Renal cortex interstitium (tissue), 11 donors: ENCODE measurements around the gene MTHFD2L. TPM values are rescaled to one million over a fixed set of nuclear protein-coding genes. Genes with fewer than 3 reads are reported as not detected.
"Not testable (repeated sequence)": the region's sequence is repeated elsewhere in the genome, so short reads cannot be mapped to it uniquely, and the experiment has no call there.

ENCODE experiments used
- DNase-seq, 11 donors: peaks; one replicate each; pipeline ENCODE4 v3.0.0-alpha.2; 2013; ENCODE audit warnings: low read depth in 9 of 11, low spot score in 4 of 11; ENCODE audit errors: extremely low read depth in 1 of 11
- polyA plus RNA-seq, 3 donors: library from polyadenylated mRNA; unstranded; fragments of 120-200 nt; gene quantifications; one replicate each; pipeline ENCODE4 v1.2.1, GENCODE V29; 2013; ENCODE audit not compliant: insufficient read length in 3 of 3

MTHFD2L gene
- polyA plus RNA-seq, 3 donors = 22.0 to 26.7 (median 24.4) TPM

- DNase-seq = no peak
These were observed 8.9 kb downstream of the MTHFD2L start for GRCh38 chr4:74166818-74167217.

DNA sequence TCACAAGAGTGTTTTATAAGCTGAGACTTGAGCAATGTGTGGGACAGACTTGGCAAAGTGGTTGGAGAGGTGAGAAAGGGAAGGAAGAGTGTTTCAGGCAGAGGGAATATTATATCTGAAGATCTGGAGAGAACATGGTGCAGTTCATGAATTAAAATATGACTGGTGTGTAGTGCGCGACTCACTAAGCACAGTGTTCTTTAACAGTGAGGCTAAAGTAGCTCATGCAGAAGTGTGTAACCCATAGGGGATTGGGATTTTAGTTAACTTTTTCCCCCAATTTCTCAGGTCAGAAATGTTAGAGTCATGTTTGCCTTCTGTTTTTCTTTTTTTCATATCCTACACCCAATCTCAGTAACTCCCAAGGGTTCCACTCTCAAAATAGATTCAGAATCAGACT lies 9.7 kb downstream of the MTHFD2L start:
- DNase-seq = no peak

DNA sequence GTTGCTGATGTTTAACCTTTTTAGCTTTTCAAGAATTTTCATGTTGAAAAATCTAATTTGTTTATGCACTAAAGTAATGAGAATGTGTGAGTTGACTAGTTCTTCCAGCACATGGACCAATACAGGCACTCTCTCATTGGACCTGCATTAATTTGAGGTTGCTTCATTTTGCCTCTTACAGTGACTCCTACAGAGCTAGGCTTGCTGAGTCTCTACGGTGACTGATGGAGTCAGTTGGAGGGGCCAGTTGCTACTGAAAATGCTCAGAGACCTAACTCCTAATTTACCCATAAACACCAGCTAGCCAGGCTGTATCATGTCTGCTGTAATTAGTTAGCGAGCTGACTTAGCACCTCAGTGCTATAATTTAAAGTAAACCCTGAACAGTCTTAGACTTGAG lies 10.9 kb downstream of the MTHFD2L start:
- no peak for DNase-seq

DNA sequence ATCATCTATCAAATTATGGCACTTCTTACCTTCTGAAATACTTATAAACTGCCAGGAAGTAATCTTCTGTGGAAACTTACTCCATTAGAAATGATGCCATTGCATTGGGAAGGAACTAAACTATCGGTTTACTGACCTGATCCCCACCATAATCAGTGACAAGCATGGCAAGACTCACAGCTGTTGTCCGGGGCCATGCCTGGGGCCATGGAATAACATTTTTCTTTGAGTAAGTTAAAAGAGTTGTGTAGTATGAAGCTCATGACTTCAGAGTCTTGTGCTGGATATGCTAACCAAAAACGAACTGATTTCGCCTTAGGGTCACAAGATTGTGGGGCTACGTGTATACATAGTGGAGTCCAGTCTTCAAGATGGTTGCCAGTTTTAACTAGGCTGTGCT lies 15.4 kb downstream of the MTHFD2L start:
- no peak for DNase-seq

GRCh38 chr4:74174421-74174820 lies 16.5 kb downstream of the MTHFD2L start:
- no peak for DNase-seq

- DNase-seq = no peak
These were observed 17.0 kb downstream of the MTHFD2L start for GRCh38 chr4:74174941-74175340.

GRCh38 chr4:74175379-74175778 lies 17.5 kb downstream of the MTHFD2L start:
- no peak for DNase-seq

GRCh38 chr4:74178798-74179197 lies 20.9 kb downstream of the MTHFD2L start:
- DNase-seq = no peak

DNA sequence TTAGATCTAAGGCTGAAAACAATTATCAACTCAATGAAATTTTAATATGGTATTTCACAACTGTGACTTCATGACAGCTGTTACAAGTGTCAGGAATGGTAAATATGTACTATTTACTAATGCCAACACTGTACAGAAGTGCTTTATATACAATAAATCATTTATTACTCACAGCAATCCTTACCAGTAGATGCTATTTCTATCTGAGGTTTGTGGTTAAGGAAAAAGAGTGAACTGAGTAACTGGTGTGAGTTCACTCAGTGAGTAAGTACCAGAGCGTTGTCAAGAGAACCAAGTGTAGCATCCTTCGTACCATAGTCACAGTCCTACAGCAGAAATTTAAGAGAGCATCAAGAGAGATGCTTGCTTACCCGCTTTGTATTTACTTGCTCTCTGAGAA lies 23.3 kb downstream of the MTHFD2L start:
- no peak for DNase-seq

GRCh38 chr4:74188912-74189311 lies 31.0 kb downstream of the MTHFD2L start:
- no peak for DNase-seq

- DNase-seq = peak; percentile 11 to 45 (median 29)
These were observed 31.6 kb downstream of the MTHFD2L start for GRCh38 chr4:74189331-74190043.

GRCh38 chr4:74190332-74190731 lies 32.4 kb downstream of the MTHFD2L start:
- no peak for DNase-seq

DNA sequence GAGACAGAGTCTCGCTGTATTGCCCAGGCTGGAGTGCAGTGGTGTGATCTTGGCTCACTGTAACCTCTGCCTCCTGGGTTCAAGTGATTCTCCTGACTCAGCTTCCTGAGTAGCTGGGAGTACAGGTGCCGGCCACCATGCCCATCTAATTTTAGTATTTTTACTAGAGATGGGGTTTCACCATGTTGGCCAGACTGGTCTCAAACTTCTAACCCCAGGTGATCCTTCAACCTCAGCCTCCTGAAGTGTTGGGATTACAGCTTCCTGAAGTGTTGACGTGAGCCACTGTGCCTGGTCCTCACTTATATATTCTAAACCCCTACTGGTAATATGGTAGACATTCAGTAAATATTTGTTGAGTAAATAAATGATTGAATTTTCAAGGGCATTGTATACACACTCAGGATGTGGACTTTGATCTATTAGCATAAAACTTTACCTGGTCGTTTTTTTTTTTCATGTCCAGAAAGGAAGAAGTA lies 33.0 kb downstream of the MTHFD2L start:
- no peak for DNase-seq

- DNase-seq = no peak
These were observed 39.2 kb downstream of the MTHFD2L start for GRCh38 chr4:74197080-74197479.

- peak in 1 of 11 donors; percentile 9 for DNase-seq
These were observed 44.2 kb downstream of the MTHFD2L start for GRCh38 chr4:74202062-74202586.

- DNase-seq = no peak
These were observed 45.5 kb downstream of the MTHFD2L start for GRCh38 chr4:74203467-74203866.

GRCh38 chr4:74205046-74205445 lies 47.1 kb downstream of the MTHFD2L start:
- no peak for DNase-seq

- DNase-seq = no peak
These were observed 47.6 kb downstream of the MTHFD2L start for GRCh38 chr4:74205559-74205958.

DNA sequence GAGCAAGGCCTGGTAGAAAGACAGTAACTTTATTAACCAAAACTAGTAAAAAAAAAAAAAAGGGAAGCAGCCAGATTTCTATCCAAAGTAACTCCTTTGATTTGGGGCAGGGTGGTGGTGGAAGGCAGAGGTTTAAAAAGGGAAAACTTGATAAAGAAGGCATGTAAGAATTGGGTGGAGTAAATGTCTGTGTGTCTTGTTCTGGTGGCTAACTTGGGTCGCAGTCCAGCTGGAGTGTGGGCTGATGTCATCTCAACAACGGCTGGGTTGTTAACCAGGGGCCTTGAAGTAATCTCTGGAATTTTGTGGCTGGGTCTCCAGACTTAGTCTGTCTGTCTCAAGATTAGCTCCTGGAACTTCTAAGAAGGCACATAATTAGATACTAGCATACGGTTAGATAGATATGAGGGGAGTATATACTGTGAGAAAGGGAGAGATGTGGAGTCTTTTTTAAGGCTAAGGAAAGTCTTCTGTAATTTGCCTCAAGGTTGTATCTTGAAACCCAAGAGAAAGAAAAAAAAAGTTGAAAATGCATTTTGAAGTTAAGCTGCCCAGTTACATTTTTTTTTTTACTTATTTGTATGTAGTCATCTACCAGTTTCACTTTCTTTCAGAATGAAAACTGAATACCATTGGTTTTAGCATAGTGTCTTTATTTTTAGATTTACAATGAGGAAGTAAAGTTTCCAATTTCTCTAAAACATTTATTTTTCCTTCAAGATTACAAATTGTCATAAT lies 48.3 kb downstream of the MTHFD2L start:
- no peak for DNase-seq

GRCh38 chr4:74214457-74215159 lies 56.7 kb downstream of the MTHFD2L start:
- DNase-seq = not testable (repeated sequence)
